ENCODE results near the gene FASTK.

Gene FASTK

GRCh38 chr7:151088019-151088855 is 7.6 kb upstream of the FASTK start:
- no peak for TF ChIP-seq CTCF (IDR thresholded peaks at IDR 0.05; ENCODE audit: extremely low read depth, missing control alignments)
- DNase-seq (ENCODE audit: low spot score): no peak

GRCh38 chr7:151087245-151088018 is 6.8 kb upstream of the FASTK start:
- peak; percentile 80 for DNase-seq (ENCODE audit: low spot score)
- peak; percentile 22 for TF ChIP-seq CTCF (IDR thresholded peaks at IDR 0.05; ENCODE audit: extremely low read depth, missing control alignments)

- TF ChIP-seq CTCF (IDR thresholded peaks at IDR 0.05; ENCODE audit: extremely low read depth, missing control alignments): no peak
- DNase-seq (ENCODE audit: low spot score): no peak
Observed at GRCh38 chr7:151086802-151087244, 6.2 kb upstream of the FASTK start.

- DNase-seq (ENCODE audit: low spot score): peak; percentile 97
- no peak for TF ChIP-seq CTCF (IDR thresholded peaks at IDR 0.05; ENCODE audit: extremely low read depth, missing control alignments)
Observed at GRCh38 chr7:151085691-151086620, 5.3 kb upstream of the FASTK start, which contains the start of gene AGAP3. TSS of gene AGAP3 (plus strand) at chr7:151086475. CDS start at chr7:151086742, 267 bp downstream.

GRCh38 chr7:151085329-151085690 is 4.7 kb upstream of the FASTK start:
- TF ChIP-seq CTCF (IDR thresholded peaks at IDR 0.05; ENCODE audit: extremely low read depth, missing control alignments): no peak
- DNase-seq (ENCODE audit: low spot score): no peak

GRCh38 chr7:151083824-151084160 is 3.2 kb upstream of the FASTK start:
- TF ChIP-seq CTCF (IDR thresholded peaks at IDR 0.05; ENCODE audit: extremely low read depth, missing control alignments): no peak
- DNase-seq (ENCODE audit: low spot score): no peak

Data from GM20000 (cell line).